ENCODE data around the gene SMCO3. TPM values are rescaled to one million over a fixed set of nuclear protein-coding genes. Genes with fewer than 3 reads are reported as not detected.
A peak's percentile ranks its signal among the peaks of the same experiment; 100 is the strongest.

SMCO3 gene
- total and polyA plus RNA-seq, 2 of the 13 experiments (the other 11 are each of a cell fraction or from before 2014, with no cell fraction given) = 0.29 to 0.42 TPM

GRCh38 chr12:14836336-14837210 is 22.6 kb upstream of the SMCO3 start (continued):
- peak; percentile 18; the same call in 1 of the 2 replicates for TF ChIP-seq ARID5B (CRISPR knock-in tag; IDR thresholded peaks at IDR 0.05)
- no peak for TF ChIP-seq TFE3 (CRISPR knock-in tag; IDR thresholded peaks at IDR 0.05)
- TF ChIP-seq ZNF598 (CRISPR knock-in tag; IDR thresholded peaks at IDR 0.05; ENCODE audit: borderline replicate concordance) = no peak
- TF ChIP-seq ZNF691 (CRISPR knock-in tag; IDR thresholded peaks at IDR 0.05; ENCODE audit: borderline replicate concordance, low read depth) = no peak
- TF ChIP-seq FOSL1 (CRISPR knock-in tag; IDR thresholded peaks at IDR 0.05; ENCODE audit: borderline replicate concordance) = peak; percentile 60; the same call in 1 of the 2 replicates
